ENCODE results near the gene TDRD15.
"Not testable (repeated sequence)": the region's sequence is repeated elsewhere in the genome, so short reads cannot be mapped to it uniquely, and the experiment has no call there.

TDRD15 gene

DNA sequence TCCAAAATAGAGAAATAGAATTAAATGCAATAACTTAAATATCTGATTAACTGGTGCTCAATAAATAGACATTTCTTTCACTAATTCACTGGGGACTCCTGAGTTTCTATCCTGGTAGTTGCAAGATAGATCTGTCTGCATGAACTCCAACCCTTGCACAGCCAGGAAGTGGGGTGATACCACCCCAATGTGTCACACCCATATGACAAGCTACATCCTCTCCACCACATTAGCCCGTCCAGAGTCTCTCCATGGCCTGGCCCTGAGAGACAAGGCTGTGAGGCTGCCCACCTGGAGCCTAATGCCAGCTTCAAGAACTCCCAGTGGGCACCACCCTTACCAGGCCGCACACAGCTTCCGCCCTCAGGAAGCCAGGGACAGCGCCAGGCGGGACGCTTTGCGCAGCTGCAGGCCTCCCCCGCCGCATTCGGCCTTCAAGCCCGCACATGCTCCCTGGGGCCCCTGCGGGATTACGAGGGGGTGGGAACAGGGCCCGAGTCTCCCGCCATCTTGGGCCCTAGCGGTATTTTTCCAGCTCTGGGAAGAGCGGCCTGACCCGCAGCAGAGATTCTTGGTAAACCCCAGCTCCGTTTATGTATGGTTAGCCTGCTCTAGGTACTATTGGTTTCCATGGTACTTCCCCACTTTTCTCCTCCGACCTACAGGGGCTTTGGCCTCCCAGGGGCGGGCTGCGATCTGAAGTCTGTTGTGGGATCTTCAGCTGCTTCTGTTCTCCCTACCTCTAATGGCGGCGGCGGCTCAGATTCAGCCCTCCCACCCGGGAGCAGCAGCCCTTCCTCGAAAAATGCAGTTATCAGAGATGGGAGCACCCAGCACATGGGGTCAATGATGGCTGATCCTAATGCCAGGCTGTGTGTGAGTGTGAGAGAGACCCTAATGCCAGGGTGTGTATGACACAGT is at the start of gene TDRD15:
TSS of gene TDRD15 (plus strand) at position 496 of the 921 bp plus-strand sequence. CDS start 13,500 bp downstream, outside the sequence.
- DNase-seq, result no peak

DNA sequence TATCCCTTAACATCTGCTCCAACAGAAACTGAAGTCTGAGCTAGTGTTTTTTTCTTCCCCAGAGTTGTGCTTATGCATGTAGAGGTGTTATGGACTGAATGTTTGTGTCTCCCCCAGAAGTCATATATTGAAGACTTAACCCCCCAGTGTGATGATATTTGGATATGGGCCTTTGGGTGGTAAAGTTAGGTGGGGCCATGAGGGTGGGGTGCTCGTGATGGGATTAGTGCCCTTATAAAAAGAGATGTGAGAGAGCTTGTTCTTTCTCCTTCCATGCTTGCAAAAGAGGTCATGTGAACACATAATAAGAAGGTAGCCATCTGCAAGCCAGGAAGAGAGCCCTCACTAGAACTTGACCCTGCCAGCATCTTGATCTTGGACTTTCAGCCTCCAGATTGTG is 45.5 kb upstream of the TDRD15 start:
- no peak for DNase-seq

DNA sequence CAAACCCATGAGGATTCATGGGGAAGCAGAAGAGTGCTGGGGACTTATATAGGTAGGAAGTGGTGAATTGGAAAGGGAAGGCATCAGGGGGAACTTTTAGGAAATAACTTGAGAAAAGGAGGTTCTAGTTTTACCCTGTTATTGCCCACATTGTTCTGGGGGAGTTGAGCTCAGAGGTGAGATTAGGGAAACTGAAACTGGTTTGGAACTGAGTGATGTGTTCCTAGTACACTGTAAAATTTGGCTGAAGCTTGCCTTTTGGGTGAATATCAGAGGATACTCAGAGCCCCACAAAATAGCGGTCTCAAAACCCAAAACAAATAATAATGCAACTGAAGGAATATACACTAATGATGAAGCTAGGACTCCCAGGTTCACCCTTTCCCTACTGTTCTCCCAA is 40.3 kb upstream of the TDRD15 start:
- no peak for DNase-seq

GRCh38 chr2:21084401-21084800 is 39.4 kb upstream of the TDRD15 start:
- no peak for DNase-seq

DNA sequence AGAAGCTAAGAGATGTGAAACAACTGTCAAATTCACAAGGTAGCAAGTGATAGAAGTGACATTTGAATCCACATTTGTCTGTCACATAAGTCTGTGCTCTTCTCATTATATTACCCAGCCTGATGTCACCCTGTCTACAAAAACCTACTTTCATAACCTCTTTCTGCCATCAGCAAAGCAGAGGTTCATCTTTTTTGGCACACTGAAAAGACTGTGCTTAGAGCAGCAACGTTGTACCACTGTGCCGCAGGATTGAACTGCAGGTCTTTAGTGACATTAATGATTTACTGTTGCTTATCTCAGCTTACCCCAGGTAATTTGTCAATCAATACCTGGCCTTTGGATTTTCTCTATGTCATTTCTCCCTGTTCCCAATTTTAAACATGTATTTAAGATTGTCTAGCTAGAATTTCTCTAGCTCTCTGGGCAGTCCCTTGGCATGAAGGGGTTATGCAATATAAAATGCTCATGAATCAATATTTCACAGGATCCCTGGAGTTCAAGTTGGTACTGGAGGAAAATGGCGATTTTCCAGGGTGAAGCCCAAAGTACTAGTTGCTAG is 31.4 kb upstream of the TDRD15 start:
- DNase-seq, result no peak

DNA sequence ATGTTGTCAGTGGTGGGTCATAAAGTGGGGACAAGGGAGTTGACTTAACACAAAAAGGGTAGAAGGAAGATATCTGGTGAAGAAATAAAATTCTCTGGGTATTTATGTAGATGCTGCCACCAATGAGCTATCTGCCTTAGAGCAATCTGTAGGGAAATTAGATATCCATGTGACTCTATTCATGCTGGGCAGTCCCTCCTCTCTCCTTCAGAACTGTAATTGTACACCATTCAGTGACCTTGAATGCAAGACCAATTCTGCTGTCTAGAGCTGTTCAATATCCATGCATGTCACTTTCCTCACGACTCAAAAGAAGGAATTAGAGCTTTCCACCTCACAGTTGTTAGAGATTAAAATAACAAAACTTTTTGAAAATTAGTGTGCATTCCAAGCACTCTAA is 28.6 kb upstream of the TDRD15 start:
- DNase-seq, result no peak

DNA sequence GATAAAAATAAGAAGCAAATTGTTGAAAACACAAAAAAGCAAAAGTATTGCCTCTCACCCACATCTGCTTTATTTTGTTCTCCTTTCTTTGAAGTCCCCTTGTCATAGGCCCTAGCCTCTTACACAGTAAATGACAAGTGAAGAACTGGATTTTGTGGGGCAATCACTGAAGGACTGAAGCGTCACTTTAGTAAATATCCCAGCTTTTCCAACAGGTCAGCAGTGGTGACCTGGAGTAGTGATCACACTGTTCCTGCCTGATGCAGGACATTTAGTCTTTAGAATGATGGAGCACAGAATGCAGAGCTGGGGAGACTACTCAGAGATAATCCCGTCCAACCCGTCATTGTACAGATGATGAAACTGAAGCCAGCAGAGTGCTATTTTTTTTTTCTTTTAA is 28.1 kb upstream of the TDRD15 start:
- DNase-seq, result no peak

DNA sequence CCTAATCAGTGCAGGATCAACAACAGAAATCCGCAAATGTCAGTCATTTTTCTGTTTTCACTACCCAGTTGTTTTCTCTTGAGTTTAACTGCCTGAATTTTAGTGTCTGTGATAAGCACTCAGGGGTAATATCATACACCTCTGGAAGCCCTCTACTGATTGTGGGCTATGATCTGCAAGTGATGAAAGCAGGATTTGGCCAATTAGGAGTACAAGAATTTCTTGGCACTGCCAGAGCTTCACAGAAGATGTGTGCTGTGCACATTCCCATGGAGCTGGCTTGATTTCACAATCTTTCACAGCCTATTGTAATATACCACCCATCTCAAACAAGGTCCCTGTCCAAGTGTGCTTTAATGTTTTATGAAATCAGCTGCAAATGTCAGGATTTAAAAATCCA is 27.3 kb upstream of the TDRD15 start:
- DNase-seq, result no peak

DNA sequence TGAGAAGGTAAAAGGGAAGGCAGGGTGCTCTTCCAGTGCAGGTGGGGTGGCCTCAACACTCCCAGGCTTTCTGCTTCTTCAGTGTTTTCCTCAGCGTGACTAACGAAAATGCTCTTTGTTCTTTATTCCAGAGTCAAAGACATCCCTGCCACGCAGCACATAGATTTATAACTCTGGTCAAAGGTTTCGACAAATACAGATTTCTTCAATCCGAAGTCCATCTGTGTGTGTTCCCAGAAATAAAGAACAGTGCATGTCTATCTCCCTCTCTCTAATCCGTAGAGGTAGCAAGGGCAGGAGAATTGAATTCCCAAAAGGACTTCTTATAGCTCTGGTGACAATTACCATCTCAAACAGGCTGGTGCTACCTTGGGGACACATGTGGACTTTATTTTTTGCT is 26.4 kb upstream of the TDRD15 start:
- no peak for DNase-seq

DNA sequence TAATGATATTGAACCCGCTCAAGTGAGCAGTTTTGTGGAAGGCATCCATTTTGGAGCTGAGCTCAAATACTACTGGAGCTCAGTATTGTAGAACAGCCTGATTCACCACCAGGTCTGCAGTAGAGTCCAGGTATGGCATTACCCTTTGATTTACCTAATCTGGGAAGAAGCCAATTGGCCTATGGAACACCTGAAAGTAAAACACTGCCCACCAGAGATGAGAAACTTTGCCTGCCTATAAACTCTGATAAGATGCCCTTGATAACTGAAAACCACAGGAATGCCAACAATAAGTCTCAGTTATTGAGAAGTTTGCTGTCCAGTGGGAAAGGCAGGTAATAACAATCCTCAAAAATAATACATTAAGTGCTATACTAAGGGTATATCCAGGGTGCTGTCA is 25.5 kb upstream of the TDRD15 start:
- DNase-seq, result no peak

DNA sequence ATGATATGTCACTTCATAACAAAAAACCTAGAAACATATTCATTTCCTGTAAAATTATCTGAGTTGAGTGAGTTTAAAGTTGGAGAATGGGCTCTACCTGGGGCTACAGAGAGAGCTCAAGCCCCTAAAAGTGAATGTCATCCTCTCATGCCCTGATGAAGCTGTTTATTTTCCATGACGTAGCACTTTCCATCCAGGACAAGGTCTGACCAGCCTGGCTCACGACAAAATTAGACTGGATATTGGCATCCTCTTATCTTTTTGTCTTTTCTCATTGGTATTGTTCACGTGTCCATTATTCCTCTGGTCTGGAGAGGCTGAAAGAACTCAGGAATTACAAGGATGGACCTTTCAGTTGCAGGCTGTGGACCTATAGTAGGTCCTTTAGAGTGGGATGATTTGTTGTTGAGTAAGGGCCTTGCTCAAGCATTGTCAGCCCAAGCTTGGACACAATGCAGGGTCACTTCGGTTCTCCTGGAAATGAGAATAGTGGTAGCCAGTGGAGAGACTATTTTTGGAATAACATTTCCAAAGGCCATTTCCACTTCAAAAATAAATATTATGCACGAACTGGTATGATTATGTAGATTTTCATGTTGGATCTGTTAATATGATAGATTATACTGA is 24.4 kb upstream of the TDRD15 start:
- DNase-seq, result no peak

- DNase-seq, result not testable (repeated sequence)
Measured at GRCh38 chr2:21101514-21102155, 22.1 kb upstream of the TDRD15 start.

- no peak for DNase-seq
Measured at GRCh38 chr2:21102356-21102755, 21.4 kb upstream of the TDRD15 start.

- DNase-seq, result no peak
Measured at GRCh38 chr2:21103274-21103891, 20.4 kb upstream of the TDRD15 start.

DNA sequence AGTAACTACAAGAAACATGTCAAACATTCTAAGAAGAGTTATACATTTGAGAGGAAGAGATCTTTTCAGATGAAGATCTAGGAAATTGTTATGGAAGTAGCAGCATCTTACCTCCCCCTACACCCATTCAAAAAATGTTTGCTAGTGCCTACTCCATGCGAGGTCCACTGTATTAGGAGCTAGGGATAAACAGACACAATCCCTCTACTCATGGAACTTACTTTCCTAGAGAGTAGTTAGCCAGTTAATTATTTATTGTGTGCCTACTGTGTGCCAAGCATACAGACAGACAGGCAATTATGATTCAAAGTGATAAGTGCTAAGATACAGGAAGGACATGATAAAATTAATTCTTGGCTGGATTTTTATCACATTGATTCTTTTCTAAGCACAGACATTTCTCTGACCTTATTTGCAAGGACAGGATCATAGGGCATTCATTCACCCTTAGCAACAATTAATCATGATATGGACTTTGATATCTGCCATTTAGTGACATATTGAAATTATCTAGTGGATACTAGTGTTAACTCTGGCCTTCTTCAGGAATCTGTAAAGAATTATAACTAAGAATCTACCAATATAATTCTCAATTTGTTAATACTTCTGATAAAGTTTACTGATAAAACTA is 19.6 kb upstream of the TDRD15 start:
- no peak for DNase-seq

- DNase-seq, result no peak
Measured at GRCh38 chr2:21111012-21111411, 12.8 kb upstream of the TDRD15 start.

GRCh38 chr2:21117688-21118087 is 6.1 kb upstream of the TDRD15 start:
- DNase-seq, result no peak

- DNase-seq, result peak; percentile 55
Measured at GRCh38 chr2:21118302-21118920, 5.4 kb upstream of the TDRD15 start.

- DNase-seq, result no peak
Measured at GRCh38 chr2:21131861-21132260, 8.1 kb downstream of the TDRD15 start.

- DNase-seq, result no peak
Measured at GRCh38 chr2:21135585-21135984, 11.8 kb downstream of the TDRD15 start.

GRCh38 chr2:21142149-21142548 is 18.4 kb downstream of the TDRD15 start:
- no peak for DNase-seq

GRCh38 chr2:21146638-21147037 is 22.9 kb downstream of the TDRD15 start:
- DNase-seq, result no peak
